HUES48 (cell line): ENCODE data around the gene AQP4.

Experiments used
- H3K27ac ChIP-seq: one replicate; pipeline ENCODE4 v1.7.0; 2013; ENCODE audit warnings: low read depth, low read length, inconsistent platforms
- H3K27me3 ChIP-seq: 2 replicates; pipeline ENCODE4 v1.6.1; 2013; ENCODE audit warnings: mild to moderate bottlenecking, low read length; ENCODE audit not compliant: control insufficient read depth, insufficient read depth
- H3K36me3 ChIP-seq: 2 replicates; pipeline ENCODE4 v1.6.1; 2013; ENCODE audit warnings: low read length; ENCODE audit not compliant: control insufficient read depth, insufficient read depth
- H3K4me1 ChIP-seq: 2 replicates; pipeline ENCODE4 v1.6.1; 2013; ENCODE audit warnings: mild to moderate bottlenecking, low read length; ENCODE audit not compliant: control insufficient read depth, insufficient read depth
- H3K4me3 ChIP-seq: 2 replicates; pipeline ENCODE4 v1.5.1; 2013; ENCODE audit warnings: mild to moderate bottlenecking, low read depth, low read length
- H3K9ac ChIP-seq: 2 replicates; pipeline ENCODE4 v1.6.1; 2013; ENCODE audit warnings: mild to moderate bottlenecking, low read depth, low read length, moderate library complexity
- H3K9me3 ChIP-seq: 2 replicates; pipeline ENCODE4 v1.6.1; 2013; ENCODE audit warnings: low read length; ENCODE audit not compliant: control insufficient read depth, insufficient read depth

Gene AQP4

GRCh38 chr18:26869640-26870039 lies 4.1 kb upstream of the AQP4 start:
- no peaks in the 10 kb centered on the region for H3K9me3 ChIP-seq
- H3K36me3 ChIP-seq: no peaks in the 10 kb centered on the region
- no peak overlapping the region for H3K27ac ChIP-seq
- H3K4me1 ChIP-seq: peaks cover 10% of the 10 kb centered on the region
- no peak overlapping the region for H3K9ac ChIP-seq
- no peak overlapping the region for H3K4me3 ChIP-seq
- H3K27me3 ChIP-seq: no peaks in the 10 kb centered on the region; the same call in 1 of the 2 replicates

DNA sequence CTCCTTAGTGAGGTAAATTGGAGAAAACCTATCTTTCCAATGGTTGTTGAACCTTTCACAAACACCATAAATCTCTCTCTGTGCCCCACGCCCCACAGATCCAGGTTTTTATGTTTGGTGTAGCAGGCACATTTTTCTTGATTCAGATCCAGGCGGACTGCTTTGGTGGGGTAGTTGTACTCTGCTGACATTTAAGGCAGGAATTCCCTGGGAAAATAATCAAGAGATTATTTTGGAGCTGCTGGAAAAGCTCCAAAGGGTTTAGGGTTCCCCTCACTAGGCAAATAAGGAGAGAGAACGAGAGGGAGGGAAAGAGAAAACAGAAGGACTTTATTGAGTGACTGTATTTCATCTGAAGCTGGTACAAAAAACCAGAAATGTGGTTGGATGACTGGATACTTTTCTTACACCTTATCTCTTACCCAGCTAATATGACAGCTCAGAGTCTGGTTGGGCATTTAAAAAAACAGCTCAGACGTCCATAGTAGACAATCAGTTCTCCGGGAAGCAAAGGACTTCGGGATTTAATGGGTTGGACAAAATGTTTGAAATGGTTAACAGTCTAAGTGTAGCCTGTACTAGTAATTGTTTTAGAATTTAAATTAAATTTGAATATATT lies 3.6 kb upstream of the AQP4 start:
- H3K36me3 ChIP-seq: no peaks in the 10 kb centered on the region
- H3K4me3 ChIP-seq: no peak overlapping the region
- no peak overlapping the region for H3K9ac ChIP-seq
- H3K4me1 ChIP-seq: peaks cover 16% of the 10 kb centered on the region
- no peaks in the 10 kb centered on the region for H3K9me3 ChIP-seq
- H3K27ac ChIP-seq: no peak overlapping the region
- H3K27me3 ChIP-seq: peaks cover 4% of the 10 kb centered on the region

- Histone ChIP-seq H3K9ac (no peak overlapping the region), H3K27me3 (peaks cover 17% of the 10 kb centered on the region), H3K36me3 (no peaks in the 10 kb centered on the region), H3K4me1 (peaks cover 26% of the 10 kb centered on the region), H3K9me3 (no peaks in the 10 kb centered on the region), H3K27ac (no peak overlapping the region), H3K4me3 (no peak overlapping the region)
These were observed 2.0 kb upstream of the AQP4 start for GRCh38 chr18:26867471-26867870.

- H3K4me1 ChIP-seq: peaks cover 27% of the 10 kb centered on the region
These were observed 849 bp downstream of the AQP4 start for GRCh38 chr18:26864658-26865057.

GRCh38 chr18:26863921-26864497 lies 1.5 kb downstream of the AQP4 start:
- H3K27me3 ChIP-seq: peaks cover 23% of the 10 kb centered on the region
- H3K9me3 ChIP-seq: no peaks in the 10 kb centered on the region
- H3K9ac ChIP-seq: no peak overlapping the region
- H3K27ac ChIP-seq: peak overlapping the region; percentile 59
- peaks cover 27% of the 10 kb centered on the region for H3K4me1 ChIP-seq
- H3K4me3 ChIP-seq: peak overlapping the region; percentile 62; the same call in 1 of the 2 replicates
- no peaks in the 10 kb centered on the region for H3K36me3 ChIP-seq

More at GRCh38 chr18:26864658-26865057, 849 bp downstream of the AQP4 start:
- no peak overlapping the region for H3K4me3 ChIP-seq
- H3K27ac ChIP-seq: peak overlapping the region; percentile 58
- H3K9ac ChIP-seq: no peak overlapping the region
- peaks cover 23% of the 10 kb centered on the region for H3K27me3 ChIP-seq
- H3K9me3 ChIP-seq: no peaks in the 10 kb centered on the region
- no peaks in the 10 kb centered on the region for H3K36me3 ChIP-seq

- H3K9me3 ChIP-seq: no peaks in the 10 kb centered on the region
- H3K4me1 ChIP-seq: peaks cover 27% of the 10 kb centered on the region
- no peaks in the 10 kb centered on the region for H3K36me3 ChIP-seq
- H3K27me3 ChIP-seq: peaks cover 23% of the 10 kb centered on the region
- H3K4me3 ChIP-seq: peak overlapping the region; percentile 62
- H3K27ac ChIP-seq: peak overlapping the region; percentile 59
- H3K9ac ChIP-seq: peak overlapping the region; percentile 10; the same call in 1 of the 2 replicates
These were observed 2.2 kb downstream of the AQP4 start for GRCh38 chr18:26863122-26863879.

GRCh38 chr18:26862084-26862483 lies 3.4 kb downstream of the AQP4 start:
- H3K36me3 ChIP-seq: no peaks in the 10 kb centered on the region
- no peaks in the 10 kb centered on the region for H3K9me3 ChIP-seq
- H3K9ac ChIP-seq: no peak overlapping the region
- H3K27me3 ChIP-seq: peaks cover 23% of the 10 kb centered on the region
- peaks cover 27% of the 10 kb centered on the region for H3K4me1 ChIP-seq
- no peak overlapping the region for H3K27ac ChIP-seq
- no peak overlapping the region for H3K4me3 ChIP-seq

DNA sequence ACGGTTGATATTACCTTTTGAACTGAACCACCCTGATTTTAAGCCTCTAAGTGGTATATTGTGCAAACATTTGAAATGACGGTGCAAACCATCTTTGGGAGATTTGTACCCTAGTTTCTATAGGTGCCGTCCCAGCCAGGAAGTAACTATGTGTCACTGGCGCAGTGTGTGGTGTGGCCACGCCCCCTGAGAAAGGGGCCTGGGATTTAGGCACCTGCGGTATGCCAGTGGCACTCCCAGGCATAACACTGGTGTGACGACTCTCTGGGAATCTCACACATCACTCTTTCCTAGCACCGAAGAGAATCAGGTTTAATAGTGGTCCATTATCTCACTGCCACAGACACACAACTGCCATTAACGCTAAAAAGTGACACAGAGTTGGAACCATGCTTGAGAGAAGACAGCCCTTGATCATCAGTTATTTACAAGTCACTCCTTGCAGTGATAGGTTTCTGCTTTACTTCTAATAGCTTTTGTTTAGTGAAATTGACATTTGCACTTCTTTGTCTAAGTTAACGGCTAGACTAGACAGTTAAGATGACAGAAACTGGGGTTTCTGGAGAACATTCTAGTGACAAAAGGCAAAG lies 11.1 kb downstream of the AQP4 start:
- H3K36me3 ChIP-seq: no peaks in the 10 kb centered on the region
- no peak overlapping the region for H3K4me3 ChIP-seq
- no peaks in the 10 kb centered on the region for H3K27me3 ChIP-seq
- H3K4me1 ChIP-seq: no peaks in the 10 kb centered on the region
- no peak overlapping the region for H3K27ac ChIP-seq
- H3K9ac ChIP-seq: no peak overlapping the region
- H3K9me3 ChIP-seq: no peaks in the 10 kb centered on the region

GRCh38 chr18:26853401-26853800 lies 12.1 kb downstream of the AQP4 start:
- Histone ChIP-seq H3K36me3 (no peaks in the 10 kb centered on the region), H3K4me1 (no peaks in the 10 kb centered on the region)

GRCh38 chr18:26843760-26844159 lies 21.7 kb downstream of the AQP4 start:
- Histone ChIP-seq H3K36me3 (no peaks in the 10 kb centered on the region), H3K4me1 (no peaks in the 10 kb centered on the region), H3K9me3 (0 out of 2 replicates have a peak, but pooled peaks cover 2% of the 10 kb centered on the region), H3K27me3 (no peaks in the 10 kb centered on the region), H3K27ac (no peak overlapping the region), H3K4me3 (no peak overlapping the region), H3K9ac (no peak overlapping the region)

More at GRCh38 chr18:26853401-26853800, 12.1 kb downstream of the AQP4 start:
- H3K4me3 ChIP-seq: no peak overlapping the region
- no peaks in the 10 kb centered on the region for H3K27me3 ChIP-seq
- H3K9ac ChIP-seq: no peak overlapping the region
- H3K9me3 ChIP-seq: no peaks in the 10 kb centered on the region
- H3K27ac ChIP-seq: no peak overlapping the region

- 0 out of 2 replicates have a peak, but pooled peaks cover 2% of the 10 kb centered on the region for H3K9me3 ChIP-seq
- no peak overlapping the region for H3K27ac ChIP-seq
- no peak overlapping the region for H3K9ac ChIP-seq
- no peak overlapping the region for H3K4me3 ChIP-seq
- H3K4me1 ChIP-seq: no peaks in the 10 kb centered on the region
- H3K27me3 ChIP-seq: no peaks in the 10 kb centered on the region
- no peaks in the 10 kb centered on the region for H3K36me3 ChIP-seq
These were observed 24.5 kb downstream of the AQP4 start for GRCh38 chr18:26840965-26841364.
